CD4-positive, alpha-beta T cell treated with Interleukin-10 for 1 hour (primary cell): ENCODE data around the gene ERBB2.
A peak's percentile ranks its signal among the peaks of the same experiment; 100 is the strongest.

ENCODE experiments used
- DNase-seq: peaks from one replicate; pipeline ENCODE4 v3.0.0-alpha.2; 2020

Gene ERBB2

GRCh38 chr17:39666231-39666600 lies 33.6 kb upstream of the ERBB2 start:
- DNase-seq: no peak

GRCh38 chr17:39666601-39667261 lies 33.1 kb upstream of the ERBB2 start:
- no peak for DNase-seq

- no peak for DNase-seq
Observed at GRCh38 chr17:39667262-39667944, 32.5 kb upstream of the ERBB2 start.

- peak; percentile 69 for DNase-seq
Observed at GRCh38 chr17:39667945-39668924, 31.6 kb upstream of the ERBB2 start, which contains the start of gene PNMT. TSS of gene PNMT (plus strand) at chr17:39668453. CDS start at chr17:39668476, 23 bp downstream.

- DNase-seq: no peak
Observed at GRCh38 chr17:39669897-39670735, 29.7 kb upstream of the ERBB2 start.

- DNase-seq: no peak
Observed at GRCh38 chr17:39670746-39671145, 29.1 kb upstream of the ERBB2 start.

- DNase-seq: no peak
Observed at GRCh38 chr17:39671651-39672521, 28.0 kb upstream of the ERBB2 start.

GRCh38 chr17:39672522-39673334 lies 27.1 kb upstream of the ERBB2 start:
- no peak for DNase-seq

GRCh38 chr17:39673335-39674081 lies 26.4 kb upstream of the ERBB2 start:
- no peak for DNase-seq

- DNase-seq: no peak
Observed at GRCh38 chr17:39674179-39674578, 25.7 kb upstream of the ERBB2 start.

GRCh38 chr17:39674702-39675389 lies 25.0 kb upstream of the ERBB2 start:
- no peak for DNase-seq

- DNase-seq: no peak
Observed at GRCh38 chr17:39675390-39676082, 24.3 kb upstream of the ERBB2 start.

- DNase-seq: peak; percentile 72
Observed at GRCh38 chr17:39676198-39676819, 23.6 kb upstream of the ERBB2 start.

GRCh38 chr17:39677072-39677471 lies 22.8 kb upstream of the ERBB2 start:
- DNase-seq: no peak

- DNase-seq: no peak
Observed at GRCh38 chr17:39677542-39678339, 22.1 kb upstream of the ERBB2 start.

GRCh38 chr17:39678340-39679116 lies 21.3 kb upstream of the ERBB2 start:
- DNase-seq: no peak
